GM13976 (cell line): Measurements from ENCODE around the gene ANKRD13C.

ENCODE experiments used
- DNase-seq: peaks from one replicate; pipeline ENCODE4 v3.0.0; 2012; ENCODE audit warnings: low spot score
- CTCF ChIP-seq: IDR thresholded peaks from 2 replicates; pipeline ENCODE4 v1.5.1; 2012; ENCODE audit warnings: borderline replicate concordance, mild to moderate bottlenecking; ENCODE audit not compliant: insufficient read depth; ENCODE audit errors: extremely low read depth, missing control alignments, control extremely low read depth
- in situ Hi-C: fragments of 300-500 bp; cut with MboI; formaldehyde crosslinking; loops from one replicate; pipeline ENCODE4 v1.12.0; 2022; ENCODE audit warnings: low sequenced_read_pairs, mixed read lengths, inconsistent platforms; ENCODE audit not compliant: unreplicated experiment

ANKRD13C gene

GRCh38 chr1:70210820-70211219 is 143.7 kb downstream of the ANKRD13C start:
- in situ Hi-C loops, result no loop called here
- DNase-seq, result no peak
- TF ChIP-seq CTCF, result no peak
